ENCODE results near the gene FBXO31.

The FBXO31 gene

GRCh38 chr16:87330646-87331045, 52.9 kb downstream of the FBXO31 start:
- in situ Hi-C loops (cut with HindIII; ENCODE audit: low sequenced_read_pairs) = no loop called here

GRCh38 chr16:87330257-87330624, 53.3 kb downstream of the FBXO31 start:
- in situ Hi-C loops (cut with HindIII; ENCODE audit: low sequenced_read_pairs) = no loop called here

- in situ Hi-C loops (cut with HindIII; ENCODE audit: low sequenced_read_pairs) = no loop called here
These were observed 53.9 kb downstream of the FBXO31 start for GRCh38 chr16:87329436-87330256.

- in situ Hi-C loops (cut with HindIII; ENCODE audit: low sequenced_read_pairs) = no loop called here
These were observed 54.7 kb downstream of the FBXO31 start for GRCh38 chr16:87328846-87329245.

GRCh38 chr16:87327798-87328495, 55.6 kb downstream of the FBXO31 start:
- in situ Hi-C loops (cut with HindIII; ENCODE audit: low sequenced_read_pairs) = no loop called here

GRCh38 chr16:87326151-87326571, 57.4 kb downstream of the FBXO31 start:
- in situ Hi-C loops (cut with HindIII; ENCODE audit: low sequenced_read_pairs) = no loop called here

GRCh38 chr16:87325423-87325858, 58.1 kb downstream of the FBXO31 start:
- in situ Hi-C loops (cut with HindIII; ENCODE audit: low sequenced_read_pairs) = no loop called here

GRCh38 chr16:87324411-87325275, 58.9 kb downstream of the FBXO31 start:
- in situ Hi-C loops (cut with HindIII; ENCODE audit: low sequenced_read_pairs) = no loop called here

- in situ Hi-C loops (cut with HindIII; ENCODE audit: low sequenced_read_pairs) = no loop called here
These were observed 59.7 kb downstream of the FBXO31 start for GRCh38 chr16:87323727-87324410.

GRCh38 chr16:87322833-87323726, 60.5 kb downstream of the FBXO31 start:
- in situ Hi-C loops (cut with HindIII; ENCODE audit: low sequenced_read_pairs) = no loop called here

GRCh38 chr16:87322360-87322759, 61.2 kb downstream of the FBXO31 start:
- in situ Hi-C loops (cut with HindIII; ENCODE audit: low sequenced_read_pairs) = no loop called here

- in situ Hi-C loops (cut with HindIII; ENCODE audit: low sequenced_read_pairs) = no loop called here
These were observed 62.1 kb downstream of the FBXO31 start for GRCh38 chr16:87321336-87322107.

- in situ Hi-C loops (cut with HindIII; ENCODE audit: low sequenced_read_pairs) = no loop called here
These were observed 62.9 kb downstream of the FBXO31 start for GRCh38 chr16:87320510-87321227.

GRCh38 chr16:87319997-87320491, 63.5 kb downstream of the FBXO31 start:
- in situ Hi-C loops (cut with HindIII; ENCODE audit: low sequenced_read_pairs) = no loop called here

- in situ Hi-C loops (cut with HindIII; ENCODE audit: low sequenced_read_pairs) = no loop called here
These were observed 64.6 kb downstream of the FBXO31 start for GRCh38 chr16:87319011-87319410.

- in situ Hi-C loops (cut with HindIII; ENCODE audit: low sequenced_read_pairs) = no loop called here
These were observed 65.6 kb downstream of the FBXO31 start for GRCh38 chr16:87317750-87318644.

Measured in DLD1 (cell line).